Lower leg skin (tissue), 4 donors: ENCODE data around the gene TNFAIP8. TPM values are rescaled to one million over a fixed set of nuclear protein-coding genes. Genes with fewer than 3 reads are reported as not detected.

Source experiments
- DNase-seq, 2 donors: peaks; one replicate each; pipeline ENCODE4 v3.0.0-alpha.2; 2019; ENCODE audit warnings: low spot score in 2 of 2
- H3K4me3 ChIP-seq: fragments of 200-600 bp; sonication (generic); 2 replicates; pipeline ENCODE4 v1.5.1; 2017; ENCODE audit warnings: mild to moderate bottlenecking, low read depth; ENCODE audit not compliant: poor library complexity, severe bottlenecking
- CTCF ChIP-seq, 3 donors: fragments of 450-650 bp; IDR thresholded peaks; one replicate each; pipeline ENCODE4 v1.5.1; 2016; ENCODE audit warnings: antibody characterized with exemption in 3 of 3, mild to moderate bottlenecking in 3 of 3, moderate library complexity in 2 of 3
- POLR2A ChIP-seq, 2 donors: fragments of 450-650 bp; IDR thresholded peaks; one replicate each; pipeline ENCODE4 v1.6.1; 2016 to 2017; ENCODE audit warnings: antibody characterized with exemption in 2 of 2, mild to moderate bottlenecking in 1 of 2, moderate library complexity in 1 of 2
- WGBS, 2 donors: methylation state at CpG; one replicate each; pipeline ENCODE4 v1.1.5; 2018; 5-methylcytosine and 5-hydroxymethylcytosine counted together
- intact Hi-C: fragments of 100-400 bp; cut with DNase I; formaldehyde crosslinking; loops from one replicate; pipeline ENCODE4 v1.15.0; 2023; ENCODE audit warnings: low total_unique reads
- total RNA-seq, 4 donors: library from RNA; depleted of rRNA; stranded (reverse); fragments of >200 nt; gene quantifications; one replicate each; pipeline ENCODE4 v1.1.0, GENCODE V29; 2016

Gene TNFAIP8
- total RNA-seq, 4 donors from 2014 or later = 52.0 to 61.2 (median 54.7) TPM

GRCh38 chr5:119344231-119344630, 11.6 kb upstream of the TNFAIP8 start:
- no peak for DNase-seq
- TF ChIP-seq CTCF (IDR thresholded peaks at IDR 0.05) = no peak
- TF ChIP-seq POLR2A (IDR thresholded peaks at IDR 0.05) = no peak
- intact Hi-C loops = loop anchor here (10.0 kb wide), 1 partner anchor 61 kb away; no protein-coding TSS in a partner anchor
- no peak overlapping the region for H3K4me3 ChIP-seq
- 58 to 61% methylated on average over 2 of the region's 2 CpGs for WGBS, 2 donors

GRCh38 chr5:119345861-119346260, 10.0 kb upstream of the TNFAIP8 start:
- DNase-seq = no peak
- no peak overlapping the region for H3K4me3 ChIP-seq
- intact Hi-C loops = loop anchor here (10.0 kb wide), 1 partner anchor 59 kb away; no protein-coding TSS in a partner anchor
- WGBS, 2 donors = 81 to 90% methylated on average over 3 of the region's 3 CpGs
- no peak for TF ChIP-seq POLR2A (IDR thresholded peaks at IDR 0.05)
- no peak for TF ChIP-seq CTCF (IDR thresholded peaks at IDR 0.05)

- intact Hi-C loops = loop anchor here (10.0 kb wide), 1 partner anchor 58 kb away; no protein-coding TSS in a partner anchor
- no peak overlapping the region for H3K4me3 ChIP-seq
- WGBS, 2 donors = 80 to 88% methylated on average over 2 of the region's 2 CpGs
- no peak for DNase-seq
- TF ChIP-seq POLR2A (IDR thresholded peaks at IDR 0.05) (no peak), CTCF (IDR thresholded peaks at IDR 0.05) (no peak)
Measured at GRCh38 chr5:119346394-119346793, 9.4 kb upstream of the TNFAIP8 start.

GRCh38 chr5:119347574-119347973, 8.2 kb upstream of the TNFAIP8 start:
- no peak overlapping the region for H3K4me3 ChIP-seq
- TF ChIP-seq POLR2A (IDR thresholded peaks at IDR 0.05) = no peak
- no peak for TF ChIP-seq CTCF (IDR thresholded peaks at IDR 0.05)
- DNase-seq = no peak
- intact Hi-C loops = loop anchor here (10.0 kb wide), 1 partner anchor 57 kb away; no protein-coding TSS in a partner anchor
- WGBS, 2 donors = 50% methylated on average over 1 of the region's 1 CpG; no CpG with 5 or more reads in 1 of the 2 donors

- 57 to 60% methylated on average over 1 of the region's 1 CpG for WGBS, 2 donors
- intact Hi-C loops = loop anchor here (10.0 kb wide), 1 partner anchor 57 kb away; no protein-coding TSS in a partner anchor
- no peak for DNase-seq
- TF ChIP-seq CTCF (IDR thresholded peaks at IDR 0.05) (no peak), POLR2A (IDR thresholded peaks at IDR 0.05) (no peak)
- no peak overlapping the region for H3K4me3 ChIP-seq
Measured at GRCh38 chr5:119347991-119348390, 7.8 kb upstream of the TNFAIP8 start.

- intact Hi-C loops = no loop called here
- 62 to 73% methylated on average over 2 of the region's 2 CpGs for WGBS, 2 donors
- no peak for DNase-seq
- no peak for TF ChIP-seq POLR2A (IDR thresholded peaks at IDR 0.05)
- TF ChIP-seq CTCF (IDR thresholded peaks at IDR 0.05) = no peak
- H3K4me3 ChIP-seq = no peak overlapping the region
Measured at GRCh38 chr5:119353213-119353612, 2.6 kb upstream of the TNFAIP8 start.
